Activated naive CD4-positive, alpha-beta T cell treated with anti-CD3 and anti-CD28 coated beads for 36 hours (primary cell): ENCODE measurements around the gene PPP2R2B. TPM values are rescaled to one million over a fixed set of nuclear protein-coding genes. Genes with fewer than 3 reads are reported as not detected.

Experiments
- CTCF ChIA-PET: fragments of 350-600 bp; sonication (Branson Sonifier 250); formaldehyde crosslinking; loops from one replicate; lab custom pipeline; 2021; ENCODE audit warnings: antibody characterized with exemption; lab: Charles Lee
- DNase-seq: peaks from one replicate; pipeline ENCODE4 v3.0.0-alpha.2; 2020
- H3K27ac Mint-ChIP-seq: one replicate; pipeline ENCODE4 v1.8.0; 2021; ENCODE audit warnings: mild to moderate bottlenecking, mixed read lengths
- H3K27me3 Mint-ChIP-seq: one replicate; pipeline ENCODE4 v1.8.0; 2021; ENCODE audit warnings: low read depth, mixed read lengths
- H3K36me3 Mint-ChIP-seq: one replicate; pipeline ENCODE4 v1.8.0; 2021; ENCODE audit warnings: low read depth, mixed read lengths
- H3K4me1 Mint-ChIP-seq: one replicate; pipeline ENCODE4 v1.8.0; 2021; ENCODE audit warnings: low read depth, mixed read lengths
- H3K4me3 Mint-ChIP-seq: one replicate; pipeline ENCODE4 v1.8.0; 2021; ENCODE audit warnings: mild to moderate bottlenecking, moderate library complexity, mixed read lengths
- H3K9me3 Mint-ChIP-seq: one replicate; pipeline ENCODE4 v1.8.0; 2021; ENCODE audit warnings: mixed read lengths
- intact Hi-C: fragments of 100-400 bp; cut with micrococcal nuclease; formaldehyde crosslinking; loops from one replicate; pipeline ENCODE4 v1.15.1; 2023
- total RNA-seq, 2 experiments: library from RNA; stranded (reverse); gene quantifications; one replicate each; pipeline ENCODE4 v1.2.3, GENCODE V29; 2021

PPP2R2B gene
- total RNA-seq, 2 experiments from 2014 or later: not detected

DNA sequence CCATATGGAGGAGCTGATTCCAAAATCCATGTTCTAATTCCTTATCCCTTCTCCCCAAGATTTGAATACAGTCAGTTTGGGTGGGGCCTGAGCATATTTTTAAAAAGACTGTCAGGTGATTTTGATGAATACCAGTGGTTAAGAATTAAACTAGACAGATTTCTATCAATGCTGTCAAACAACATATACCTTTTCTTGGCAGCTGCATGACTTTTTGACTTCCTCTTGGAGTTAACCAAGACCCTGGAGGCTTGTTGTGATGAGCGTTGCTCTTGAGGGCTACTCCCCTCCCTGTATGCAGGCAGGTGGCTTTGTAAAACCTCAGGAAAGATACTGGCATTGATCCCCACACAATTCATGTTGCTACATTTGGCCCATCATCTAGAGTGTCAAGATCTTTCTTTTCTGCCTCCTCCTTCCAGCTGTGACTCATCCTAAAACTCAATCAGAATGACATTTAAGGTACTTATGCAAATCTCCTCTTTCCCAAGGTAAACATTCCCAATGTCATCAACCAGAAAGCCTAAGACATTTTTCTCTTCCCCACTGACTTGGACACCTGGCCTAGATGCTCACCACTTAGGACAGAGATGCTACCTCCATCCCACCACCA is 61.7 kb downstream of the PPP2R2B start:
- H3K27me3 Mint-ChIP-seq: no peaks in the 10 kb centered on the region
- intact Hi-C loops: no loop called here
- H3K36me3 Mint-ChIP-seq: no peaks in the 10 kb centered on the region
- peaks cover 5% of the 10 kb centered on the region for H3K4me1 Mint-ChIP-seq
- H3K9me3 Mint-ChIP-seq: no peaks in the 10 kb centered on the region
- CTCF ChIA-PET: interaction anchor here (0.6 kb wide), 1 partner anchor 139 kb away, joined by 3 read pairs; no protein-coding TSS in a partner anchor
- no peak for DNase-seq
- H3K4me3 Mint-ChIP-seq: no peak overlapping the region
- no peak overlapping the region for H3K27ac Mint-ChIP-seq

DNA sequence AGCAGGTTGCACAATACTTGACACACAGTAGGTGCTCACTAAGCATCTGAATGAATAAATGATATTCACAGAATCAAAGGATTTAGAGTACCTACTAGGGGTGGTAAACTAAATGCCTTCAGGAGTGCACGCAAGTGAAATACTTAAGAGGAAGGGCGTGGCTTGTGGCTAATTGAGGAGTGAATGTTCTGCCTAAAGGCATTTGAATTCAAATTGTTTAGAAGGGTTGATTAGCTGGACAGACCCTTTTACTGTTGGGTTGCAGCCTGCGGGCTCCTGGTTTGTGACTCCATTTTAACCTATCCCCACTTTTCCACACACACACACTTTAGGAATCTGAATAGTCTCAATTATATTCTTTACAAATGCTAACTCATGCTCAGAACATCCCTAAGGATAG is 63.1 kb downstream of the PPP2R2B start:
- CTCF ChIA-PET: no interaction called here
- H3K36me3 Mint-ChIP-seq: no peaks in the 10 kb centered on the region
- no peak overlapping the region for H3K4me3 Mint-ChIP-seq
- peaks cover 5% of the 10 kb centered on the region for H3K4me1 Mint-ChIP-seq
- no peaks in the 10 kb centered on the region for H3K9me3 Mint-ChIP-seq
- no peak for DNase-seq
- intact Hi-C loops: no loop called here
- no peaks in the 10 kb centered on the region for H3K27me3 Mint-ChIP-seq
- H3K27ac Mint-ChIP-seq: no peak overlapping the region

DNA sequence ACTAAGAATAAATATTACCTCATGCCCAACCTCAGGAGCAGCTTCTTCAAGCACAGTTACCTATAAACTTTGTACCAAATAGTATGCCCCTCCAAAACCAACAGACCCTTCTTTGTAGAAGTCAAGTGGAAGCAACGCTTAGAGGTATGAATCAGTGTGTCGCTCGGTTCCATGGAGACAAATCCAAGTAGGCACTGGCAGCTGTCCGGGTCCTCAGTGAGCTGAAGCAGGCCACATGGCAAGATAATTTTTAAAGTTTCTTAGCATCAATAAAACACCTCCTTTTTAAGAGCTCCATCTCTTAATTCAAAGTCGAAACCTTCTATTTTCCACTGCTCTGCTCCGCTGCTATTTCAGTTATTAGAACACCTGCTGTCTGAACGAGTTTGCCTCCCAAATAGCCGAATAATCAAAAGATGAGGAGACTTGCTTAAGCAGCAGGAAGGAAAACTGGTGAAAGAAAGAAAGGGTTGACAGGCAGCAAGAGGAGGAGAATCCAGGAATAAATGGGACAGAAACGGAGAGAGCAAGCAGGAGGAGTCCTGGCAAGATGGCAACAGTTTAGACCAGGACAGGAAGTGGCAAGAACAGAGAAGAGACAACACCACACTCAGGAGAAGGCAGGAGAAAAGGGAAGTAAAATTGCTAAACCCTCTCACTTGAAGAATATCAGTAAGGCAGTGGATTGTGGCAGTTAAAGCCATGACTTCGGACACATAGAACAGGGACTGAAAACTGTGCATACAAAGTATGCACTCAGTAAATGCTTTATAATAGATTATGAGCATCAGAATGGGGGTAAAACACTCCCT is 65.0 kb downstream of the PPP2R2B start:
- DNase-seq: no peak
- Mint-ChIP-seq H3K4me3 (no peak overlapping the region), H3K36me3 (no peaks in the 10 kb centered on the region), H3K9me3 (no peaks in the 10 kb centered on the region), H3K27me3 (no peaks in the 10 kb centered on the region), H3K27ac (no peak overlapping the region), H3K4me1 (peaks cover 5% of the 10 kb centered on the region)
- intact Hi-C loops: no loop called here
- CTCF ChIA-PET: interaction anchor here (0.6 kb wide), 1 partner anchor 353 kb away, joined by 3 read pairs; no protein-coding TSS in a partner anchor

DNA sequence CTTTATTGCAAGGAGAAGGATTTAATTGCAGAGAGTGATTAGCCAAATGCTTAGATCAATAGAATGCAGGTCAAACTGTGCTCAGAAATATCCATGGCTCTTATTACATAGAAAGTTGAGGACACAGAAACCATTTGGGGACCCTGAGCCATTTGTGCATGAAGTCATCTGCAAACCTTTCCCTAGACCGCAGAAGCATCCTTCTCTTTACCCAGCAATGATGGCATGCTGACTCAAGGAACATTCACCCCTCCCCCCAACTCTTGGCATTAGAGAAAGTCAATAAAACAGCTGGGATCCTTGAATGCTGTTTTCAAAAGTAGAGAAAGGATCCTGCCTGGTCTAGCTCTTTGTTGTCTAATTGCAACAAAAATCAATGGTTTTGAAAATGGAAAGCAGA is 73.5 kb downstream of the PPP2R2B start:
- Mint-ChIP-seq H3K36me3 (no peaks in the 10 kb centered on the region), H3K27ac (no peak overlapping the region), H3K27me3 (no peaks in the 10 kb centered on the region), H3K4me1 (no peaks in the 10 kb centered on the region), H3K4me3 (no peak overlapping the region), H3K9me3 (no peaks in the 10 kb centered on the region)
- CTCF ChIA-PET: interaction anchor here (0.6 to 1.6 kb wide), 2 partner anchors 8 to 277 kb away, joined by 3 to 5 read pairs; no protein-coding TSS in a partner anchor
- intact Hi-C loops: no loop called here
- DNase-seq: no peak

DNA sequence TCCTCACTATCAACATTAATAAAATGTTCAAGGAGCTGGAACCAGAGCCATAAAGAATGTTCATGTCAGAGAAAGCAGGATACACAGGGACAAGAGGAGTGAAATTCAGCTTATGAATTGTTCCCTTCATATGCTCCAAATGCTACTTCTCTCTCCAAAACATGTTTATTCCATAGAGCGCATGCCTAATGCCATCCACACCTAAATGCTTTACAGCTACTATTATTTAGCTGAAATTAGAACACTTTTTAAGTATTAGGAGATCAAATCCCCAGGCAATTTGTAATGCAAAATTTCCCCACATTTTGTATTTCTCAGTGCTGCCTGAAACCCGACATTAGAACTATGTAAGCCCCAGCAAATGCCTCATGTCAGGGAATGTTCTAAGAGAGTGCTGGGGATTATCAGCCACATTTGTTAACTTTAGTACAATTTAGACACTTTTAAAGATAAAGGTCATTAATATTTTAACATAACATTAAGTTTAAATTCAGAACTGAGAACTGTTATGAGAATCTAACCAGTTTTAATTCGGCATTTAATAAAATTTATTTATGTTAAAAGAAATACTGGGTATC is 75.5 kb downstream of the PPP2R2B start:
- H3K27me3 Mint-ChIP-seq: no peaks in the 10 kb centered on the region

DNA sequence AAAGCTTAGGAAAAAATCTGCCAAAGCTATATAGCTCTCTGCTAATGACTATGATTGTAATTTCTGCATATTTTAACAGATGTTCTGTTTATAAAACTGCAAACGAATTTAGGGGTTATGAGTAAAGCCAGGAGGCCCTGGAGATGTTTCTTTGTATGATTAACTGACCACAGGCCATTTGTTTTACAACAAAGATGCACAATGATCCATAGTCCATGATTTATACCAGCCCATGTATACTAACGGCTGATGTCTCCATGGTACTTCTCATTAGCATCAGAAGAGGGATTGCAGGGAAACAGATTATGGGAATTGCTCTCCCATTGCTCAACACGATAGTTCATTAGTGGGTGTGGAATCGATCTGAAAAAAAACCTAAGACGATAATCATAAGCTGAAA is 78.9 kb downstream of the PPP2R2B start:
- H3K9me3 Mint-ChIP-seq: no peaks in the 10 kb centered on the region
- H3K4me1 Mint-ChIP-seq: no peaks in the 10 kb centered on the region
- intact Hi-C loops: no loop called here
- no peaks in the 10 kb centered on the region for H3K36me3 Mint-ChIP-seq
- H3K4me3 Mint-ChIP-seq: no peak overlapping the region
- no peak overlapping the region for H3K27ac Mint-ChIP-seq
- CTCF ChIA-PET: interaction anchor here (1.2 to 1.3 kb wide), 2 partner anchors 91 to 257 kb away, joined by 3 to 4 read pairs; no protein-coding TSS in a partner anchor
- H3K27me3 Mint-ChIP-seq: no peaks in the 10 kb centered on the region
- no peak for DNase-seq

More for the DNA sequence above, 75.5 kb downstream of the PPP2R2B start:
- no peak overlapping the region for H3K4me3 Mint-ChIP-seq
- intact Hi-C loops: no loop called here
- no peaks in the 10 kb centered on the region for H3K9me3 Mint-ChIP-seq
- H3K27ac Mint-ChIP-seq: no peak overlapping the region
- H3K36me3 Mint-ChIP-seq: no peaks in the 10 kb centered on the region
- DNase-seq: no peak
- no peaks in the 10 kb centered on the region for H3K4me1 Mint-ChIP-seq
- CTCF ChIA-PET: interaction anchor here (1.4 kb wide), 1 partner anchor 9 kb away, joined by 3 read pairs; no protein-coding TSS in a partner anchor

DNA sequence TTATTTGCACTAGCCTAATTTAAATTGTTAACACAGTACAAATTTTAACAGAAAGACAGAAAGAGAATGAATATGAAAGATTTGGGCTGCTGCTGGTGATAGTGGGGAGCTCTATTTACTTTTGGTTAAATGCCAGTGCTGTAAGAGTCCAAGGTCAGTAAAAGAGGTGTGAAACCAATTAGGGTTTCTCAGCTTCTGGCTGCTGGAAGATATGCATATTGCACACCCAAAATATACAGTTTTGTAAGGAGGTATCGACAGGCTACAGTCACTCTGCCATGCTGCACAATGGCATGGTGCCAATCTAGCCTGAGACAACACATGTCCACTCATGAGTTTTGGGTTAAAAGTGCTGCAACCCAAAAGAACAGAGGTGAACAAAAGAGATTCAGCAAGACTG is 79.3 kb downstream of the PPP2R2B start:
- DNase-seq: no peak
- Mint-ChIP-seq H3K36me3 (no peaks in the 10 kb centered on the region), H3K4me3 (no peak overlapping the region), H3K4me1 (no peaks in the 10 kb centered on the region), H3K27ac (no peak overlapping the region), H3K9me3 (no peaks in the 10 kb centered on the region), H3K27me3 (no peaks in the 10 kb centered on the region)
- CTCF ChIA-PET: interaction anchor here (1.3 kb wide), 1 partner anchor 257 kb away, joined by 4 read pairs; no protein-coding TSS in a partner anchor
- intact Hi-C loops: no loop called here

DNA sequence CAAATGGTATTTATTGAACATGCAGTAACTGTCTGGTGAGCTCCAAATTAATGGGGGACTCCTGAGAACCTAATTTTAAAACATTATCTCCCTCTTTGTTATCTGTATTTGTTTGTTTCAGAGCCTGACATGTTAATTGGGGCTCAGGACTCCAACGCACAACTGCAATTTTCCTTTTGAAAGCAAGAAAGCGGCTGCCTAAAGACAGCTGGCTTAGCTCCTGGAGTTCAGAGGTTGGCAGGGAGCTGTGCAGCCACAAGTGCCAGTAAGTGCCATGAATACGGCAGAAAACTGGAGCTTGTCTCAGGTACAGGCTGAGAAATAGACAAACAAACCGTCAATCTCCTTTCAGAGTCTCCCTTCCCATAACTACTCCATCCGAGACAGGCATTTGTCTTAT is 80.9 kb downstream of the PPP2R2B start:
- H3K36me3 Mint-ChIP-seq: no peaks in the 10 kb centered on the region
- peaks cover 3% of the 10 kb centered on the region for H3K4me1 Mint-ChIP-seq
- no peaks in the 10 kb centered on the region for H3K9me3 Mint-ChIP-seq
- no peak overlapping the region for H3K27ac Mint-ChIP-seq
- intact Hi-C loops: no loop called here
- H3K27me3 Mint-ChIP-seq: no peaks in the 10 kb centered on the region
- no peak for DNase-seq
- CTCF ChIA-PET: interaction anchor here (1.4 kb wide), 1 partner anchor 8 kb away, joined by 5 read pairs; no protein-coding TSS in a partner anchor
- H3K4me3 Mint-ChIP-seq: no peak overlapping the region

DNA sequence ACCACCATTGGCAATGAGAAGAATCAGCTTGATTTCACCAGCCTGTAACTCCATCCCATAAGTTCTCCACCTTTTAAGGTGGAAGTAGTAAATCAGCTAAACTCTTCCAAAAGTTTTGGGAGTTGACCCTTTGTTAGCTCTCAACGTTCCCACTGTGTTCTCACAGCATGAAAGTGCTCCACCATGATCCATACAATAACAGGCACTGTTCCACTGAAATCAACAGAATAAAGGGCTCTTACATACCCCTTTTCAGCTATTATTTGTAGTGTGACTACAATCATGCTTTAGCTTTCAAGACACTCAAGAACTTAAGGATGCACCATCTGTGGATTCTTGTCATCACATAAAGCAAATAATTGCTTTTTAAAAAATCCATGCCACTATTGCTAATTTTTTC is 81.6 kb downstream of the PPP2R2B start:
- no peak overlapping the region for H3K4me3 Mint-ChIP-seq
- no peaks in the 10 kb centered on the region for H3K27me3 Mint-ChIP-seq
- no peaks in the 10 kb centered on the region for H3K36me3 Mint-ChIP-seq
- no peak overlapping the region for H3K27ac Mint-ChIP-seq
- H3K9me3 Mint-ChIP-seq: no peaks in the 10 kb centered on the region
- CTCF ChIA-PET: interaction anchor here (1.4 kb wide), 1 partner anchor 9 kb away, joined by 5 read pairs; no protein-coding TSS in a partner anchor
- intact Hi-C loops: no loop called here
- H3K4me1 Mint-ChIP-seq: peaks cover 3% of the 10 kb centered on the region
- no peak for DNase-seq

DNA sequence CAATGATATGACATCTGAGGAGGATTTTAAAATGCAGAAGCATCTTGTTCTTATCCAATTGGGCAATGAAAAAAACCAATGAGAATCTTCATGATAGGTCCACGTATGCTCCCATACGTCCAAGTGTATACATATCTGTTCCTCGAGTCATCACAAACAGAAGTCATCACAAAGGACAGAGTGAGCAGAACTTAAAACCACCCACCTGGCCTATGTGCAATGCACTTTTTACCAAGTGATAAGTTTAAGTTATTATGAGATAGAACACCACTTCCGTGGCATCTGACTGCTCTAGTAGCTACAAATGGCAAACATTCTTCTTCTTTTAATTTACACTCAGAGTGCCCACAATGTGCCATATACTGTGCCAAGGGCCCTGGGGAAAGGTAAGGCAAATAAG is 82.4 kb downstream of the PPP2R2B start:
- H3K27me3 Mint-ChIP-seq: no peaks in the 10 kb centered on the region
- intact Hi-C loops: no loop called here
- H3K4me1 Mint-ChIP-seq: peaks cover 3% of the 10 kb centered on the region
- H3K36me3 Mint-ChIP-seq: no peaks in the 10 kb centered on the region
- no peak overlapping the region for H3K27ac Mint-ChIP-seq
- CTCF ChIA-PET: interaction anchor here (1.4 kb wide), 1 partner anchor 10 kb away, joined by 5 read pairs; no protein-coding TSS in a partner anchor
- H3K9me3 Mint-ChIP-seq: no peaks in the 10 kb centered on the region
- DNase-seq: no peak
- H3K4me3 Mint-ChIP-seq: no peak overlapping the region

DNA sequence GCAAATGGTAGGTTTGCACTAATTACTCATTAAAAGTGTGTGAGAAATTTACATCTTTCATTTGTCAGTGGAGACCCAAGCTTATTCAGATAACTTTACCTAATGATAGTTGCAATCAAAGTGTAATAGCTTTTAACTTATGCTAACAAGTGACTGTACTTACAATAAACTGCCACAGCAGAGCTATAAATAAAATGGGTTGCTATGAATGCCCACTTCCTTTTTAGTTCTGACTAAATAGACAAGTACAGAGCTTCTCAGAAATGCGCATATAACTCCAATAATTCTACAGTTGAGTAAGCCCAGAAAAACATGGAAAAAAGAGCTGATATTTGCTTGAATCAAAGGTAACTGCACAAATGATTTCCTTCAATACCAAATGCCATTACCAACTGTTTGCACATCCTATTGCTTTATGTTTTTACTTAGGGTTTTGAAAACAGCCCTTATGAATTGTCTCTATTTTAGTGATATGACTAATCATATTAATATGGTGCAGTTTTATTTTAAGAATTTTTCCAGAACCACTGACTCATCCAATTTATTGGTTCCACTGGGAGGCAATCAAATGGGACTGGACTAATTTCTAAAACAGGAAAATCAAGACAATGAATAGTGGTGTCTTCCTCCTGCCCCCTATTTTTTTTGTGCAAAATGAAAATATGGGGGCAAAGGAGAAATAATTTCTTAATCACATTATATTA is 84.1 kb downstream of the PPP2R2B start:
- Mint-ChIP-seq H3K4me1 (peaks cover 3% of the 10 kb centered on the region), H3K4me3 (no peak overlapping the region), H3K27ac (no peak overlapping the region), H3K36me3 (no peaks in the 10 kb centered on the region), H3K9me3 (no peaks in the 10 kb centered on the region), H3K27me3 (no peaks in the 10 kb centered on the region)
- no peak for DNase-seq
- CTCF ChIA-PET: interaction anchor here (0.7 kb wide), 1 partner anchor 9 kb away, joined by 3 read pairs; no protein-coding TSS in a partner anchor
- intact Hi-C loops: no loop called here

DNA sequence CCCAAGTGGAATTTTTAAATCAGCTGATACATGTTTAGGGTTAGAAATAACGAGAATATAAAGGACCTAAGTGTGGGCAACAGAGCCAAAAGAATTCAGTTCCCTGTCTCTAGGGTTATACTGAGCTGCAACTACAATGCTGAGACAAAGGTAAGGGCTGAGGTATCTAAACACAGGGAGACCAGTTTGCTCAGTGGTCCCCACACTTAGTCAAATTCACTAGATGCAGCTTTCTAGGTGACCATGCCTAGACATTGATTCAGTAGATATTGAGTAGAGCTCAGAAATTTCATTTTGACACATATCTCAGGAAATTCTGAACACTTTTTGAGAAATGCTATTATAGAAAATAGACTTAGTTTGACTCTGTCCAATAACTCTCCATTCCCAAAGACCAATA is 84.8 kb downstream of the PPP2R2B start:
- intact Hi-C loops: no loop called here
- no peaks in the 10 kb centered on the region for H3K9me3 Mint-ChIP-seq
- no peaks in the 10 kb centered on the region for H3K36me3 Mint-ChIP-seq
- no peak overlapping the region for H3K4me3 Mint-ChIP-seq
- no peak for DNase-seq
- H3K4me1 Mint-ChIP-seq: peaks cover 3% of the 10 kb centered on the region
- no peak overlapping the region for H3K27ac Mint-ChIP-seq
- CTCF ChIA-PET: interaction anchor here (0.7 kb wide), 1 partner anchor 9 kb away, joined by 3 read pairs; no protein-coding TSS in a partner anchor
- H3K27me3 Mint-ChIP-seq: no peaks in the 10 kb centered on the region
